RPMI8226 (cell line): ENCODE results near the gene GMPR.

Experiments used
- DNase-seq: peaks from one replicate; pipeline ENCODE4 v3.0.0-alpha.2; 2015

Gene GMPR

DNA sequence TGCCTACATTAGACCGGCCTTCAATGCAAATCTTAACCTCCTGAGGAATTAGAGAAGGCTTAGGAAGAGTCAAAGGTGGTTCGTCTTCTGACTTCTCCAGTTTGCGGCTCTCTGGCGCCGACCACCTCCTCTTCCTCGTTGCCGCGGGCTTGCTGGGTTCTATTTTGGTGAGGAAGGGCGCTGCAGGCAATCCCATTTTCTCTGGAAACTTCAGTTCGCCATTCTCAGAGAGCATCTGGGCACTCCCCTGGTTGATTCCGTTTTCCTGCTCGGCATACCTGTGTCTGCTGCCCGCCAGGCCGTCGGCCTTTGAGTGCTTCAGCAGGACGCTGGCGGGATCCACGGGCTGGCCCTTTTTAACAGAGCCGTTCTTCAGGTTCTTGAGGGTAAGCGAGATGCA is 67.9 kb downstream of the GMPR start:
- no peak for DNase-seq

- no peak for DNase-seq
Observed at GRCh38 chr6:16311763-16312162, 73.4 kb downstream of the GMPR start.

DNA sequence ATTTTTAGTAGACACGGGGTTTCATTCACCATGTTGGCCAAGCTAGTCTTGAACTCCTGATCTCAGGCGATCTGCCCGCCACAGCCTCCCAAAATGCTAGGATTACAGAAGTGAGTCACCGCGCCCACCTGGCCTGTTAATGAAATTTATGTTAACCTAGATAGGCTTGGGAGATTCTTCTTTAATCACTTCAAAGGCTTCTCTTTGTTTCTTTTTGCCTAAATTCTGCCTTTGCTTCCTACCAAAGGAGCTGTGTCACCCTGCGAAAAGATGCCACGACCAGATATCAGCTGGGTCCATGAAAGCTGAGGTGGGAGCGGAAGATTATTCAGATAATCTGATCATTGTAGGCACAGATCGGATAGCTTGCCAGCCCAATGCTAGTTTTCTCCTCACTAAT is 75.3 kb downstream of the GMPR start:
- no peak for DNase-seq

DNA sequence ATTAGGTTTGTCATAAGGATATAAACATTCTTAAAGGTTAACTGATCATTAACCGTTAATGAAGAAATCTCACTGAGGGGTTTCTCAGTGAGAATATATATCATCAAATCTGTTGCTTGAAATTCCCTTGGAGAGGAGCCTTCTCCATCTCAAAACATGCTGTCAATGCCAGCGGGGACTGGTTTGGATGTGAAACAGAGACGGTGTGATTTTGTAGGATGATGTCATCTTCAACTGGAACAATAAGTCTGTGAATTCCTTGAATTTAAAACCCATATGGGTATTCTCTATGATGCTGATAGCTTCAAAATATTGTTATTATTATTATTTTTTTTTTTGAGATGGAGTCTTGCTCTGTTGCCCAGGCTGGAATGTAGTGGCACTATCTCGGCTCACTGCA is 75.9 kb downstream of the GMPR start:
- DNase-seq: no peak

DNA sequence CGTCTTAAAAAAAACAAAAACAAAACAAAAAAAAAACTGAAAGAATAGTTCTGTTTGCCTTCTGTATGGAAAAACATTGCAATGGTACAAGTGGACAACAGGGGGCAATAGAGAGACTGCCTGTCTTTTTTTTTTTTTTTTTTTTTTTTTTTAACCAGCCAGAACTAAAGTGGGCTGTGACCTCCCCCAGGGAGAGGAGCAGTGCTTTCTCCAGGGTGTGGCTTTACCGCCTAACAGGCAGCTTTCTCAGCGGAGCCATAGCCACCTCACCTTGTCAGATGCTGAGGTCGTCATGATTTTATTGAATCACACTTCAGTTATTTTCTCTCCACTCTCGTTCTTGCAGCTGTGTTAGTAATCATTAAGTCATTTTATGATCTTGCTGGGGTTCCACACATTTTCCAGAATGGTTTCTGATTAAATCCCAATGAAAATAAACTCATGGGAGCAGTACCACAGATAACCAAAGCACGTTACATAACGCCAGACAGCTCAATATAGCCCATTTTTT is 78.4 kb downstream of the GMPR start:
- peak; percentile 67 for DNase-seq

DNA sequence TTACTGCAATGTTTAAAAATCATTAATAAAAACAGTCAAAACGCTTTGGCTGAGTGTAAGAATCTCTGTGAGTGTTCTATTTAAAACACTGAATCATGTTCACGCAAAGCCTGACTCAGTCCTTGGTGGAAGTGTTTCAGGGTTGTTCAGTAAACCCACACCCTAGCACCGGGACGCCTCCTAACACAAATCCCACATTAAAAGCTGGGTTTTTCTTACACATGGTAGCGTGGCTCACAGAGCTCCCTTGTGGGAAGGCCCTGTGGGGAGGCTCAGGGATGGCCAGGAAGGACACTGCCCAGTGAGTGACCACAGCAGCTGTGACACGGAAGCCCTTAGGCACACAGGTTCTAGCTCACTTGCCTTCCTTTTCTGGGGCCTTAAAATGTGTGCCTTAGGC is 80.2 kb downstream of the GMPR start:
- no peak for DNase-seq

DNA sequence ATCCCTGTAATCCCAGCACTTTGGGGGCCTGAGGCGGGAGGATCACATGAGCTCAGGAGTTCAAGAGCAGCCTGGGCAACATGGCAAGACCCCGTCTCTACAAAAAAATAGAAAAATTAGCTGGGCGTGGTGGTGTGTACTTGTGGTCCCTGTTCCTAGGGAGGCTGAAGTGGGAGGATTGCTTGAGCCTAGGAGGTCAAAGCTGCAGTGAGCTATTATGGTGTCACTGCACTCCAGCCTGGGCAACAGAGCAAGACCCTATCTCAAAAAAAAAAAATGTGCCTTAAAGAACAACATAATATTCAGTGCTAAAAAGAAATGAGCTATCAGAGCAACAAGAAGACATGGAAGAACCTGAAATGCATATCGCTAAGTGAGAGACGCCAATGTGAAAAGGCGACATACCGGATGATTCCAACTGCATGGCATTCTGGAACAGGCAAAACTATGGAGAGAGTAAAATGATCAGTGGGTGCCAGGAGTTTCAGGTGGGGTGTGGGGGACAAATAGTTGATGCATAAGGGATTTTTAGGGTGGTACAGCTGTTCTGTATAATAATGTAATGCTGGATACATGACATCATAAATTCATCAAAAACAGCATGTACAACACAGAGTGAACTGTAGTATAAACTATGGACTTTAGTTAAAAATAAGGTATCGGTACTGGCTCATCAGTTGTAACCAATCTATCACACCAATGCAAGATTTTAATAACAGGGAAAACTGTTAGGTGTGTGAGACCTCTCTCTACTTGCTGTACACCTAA is 80.8 kb downstream of the GMPR start:
- DNase-seq: no peak

GRCh38 chr6:16319813-16320532 is 81.6 kb downstream of the GMPR start:
- DNase-seq: peak; percentile 86

- DNase-seq: no peak
Observed at GRCh38 chr6:16320533-16321340, 82.3 kb downstream of the GMPR start.

- DNase-seq: no peak
Observed at GRCh38 chr6:16321341-16321710, 82.9 kb downstream of the GMPR start.

- DNase-seq: no peak
Observed at GRCh38 chr6:16321826-16322225, 83.4 kb downstream of the GMPR start.

DNA sequence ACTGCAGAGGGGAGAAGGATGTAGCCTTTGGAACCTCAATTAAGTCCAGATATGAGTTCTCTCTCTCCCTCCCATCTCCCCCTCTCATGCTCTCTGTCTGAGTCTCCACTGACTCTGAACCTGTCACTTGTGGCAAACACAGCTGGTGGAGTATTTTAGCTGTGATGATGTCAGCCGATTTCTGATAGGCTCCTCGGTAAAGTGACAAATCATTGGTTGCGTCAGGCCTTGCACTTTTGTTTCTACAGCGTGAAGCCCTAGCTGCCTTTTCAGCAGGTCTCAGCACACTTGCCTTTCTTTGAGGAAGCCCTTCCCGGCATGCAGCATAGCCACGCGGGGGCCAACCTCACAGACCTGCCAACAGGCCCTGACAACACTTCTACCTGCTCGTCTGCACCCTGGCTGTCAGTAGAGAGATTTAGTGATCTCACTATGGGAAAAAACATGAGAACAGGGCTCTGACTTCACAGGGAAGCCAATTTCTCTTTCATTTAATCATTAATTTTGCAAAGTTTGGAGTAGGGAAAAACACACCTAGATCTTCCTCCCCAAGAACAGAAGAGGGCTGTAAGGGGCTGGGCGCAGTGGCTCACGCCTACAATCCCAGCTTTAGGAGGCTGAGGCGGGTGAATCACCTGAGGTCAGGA is 84.4 kb downstream of the GMPR start:
- DNase-seq: peak; percentile 94

DNA sequence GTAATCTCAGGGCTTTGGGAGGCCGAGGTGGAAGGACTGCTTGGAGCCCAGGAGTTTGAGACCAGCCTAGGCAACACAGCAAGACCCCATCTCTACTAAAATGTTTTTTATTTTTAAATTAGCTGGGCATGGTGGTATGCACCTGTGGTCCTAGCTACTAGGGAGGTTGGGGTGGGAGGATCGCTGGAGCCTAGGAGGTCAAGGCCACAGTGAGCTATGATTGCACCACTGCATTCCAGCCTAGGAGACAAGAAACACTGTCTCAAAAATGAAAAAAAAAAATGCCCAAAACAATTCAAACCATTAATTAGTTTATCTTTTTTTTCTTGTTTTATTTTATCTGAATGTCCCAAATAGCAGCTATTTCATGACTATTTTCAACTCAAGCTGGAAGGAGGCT is 85.8 kb downstream of the GMPR start:
- no peak for DNase-seq

- DNase-seq: no peak
Observed at GRCh38 chr6:16324606-16325225, 86.3 kb downstream of the GMPR start.

- DNase-seq: no peak
Observed at GRCh38 chr6:16326531-16326930, 88.1 kb downstream of the GMPR start.

- DNase-seq: no peak
Observed at GRCh38 chr6:16326971-16327776, 88.8 kb downstream of the GMPR start.

DNA sequence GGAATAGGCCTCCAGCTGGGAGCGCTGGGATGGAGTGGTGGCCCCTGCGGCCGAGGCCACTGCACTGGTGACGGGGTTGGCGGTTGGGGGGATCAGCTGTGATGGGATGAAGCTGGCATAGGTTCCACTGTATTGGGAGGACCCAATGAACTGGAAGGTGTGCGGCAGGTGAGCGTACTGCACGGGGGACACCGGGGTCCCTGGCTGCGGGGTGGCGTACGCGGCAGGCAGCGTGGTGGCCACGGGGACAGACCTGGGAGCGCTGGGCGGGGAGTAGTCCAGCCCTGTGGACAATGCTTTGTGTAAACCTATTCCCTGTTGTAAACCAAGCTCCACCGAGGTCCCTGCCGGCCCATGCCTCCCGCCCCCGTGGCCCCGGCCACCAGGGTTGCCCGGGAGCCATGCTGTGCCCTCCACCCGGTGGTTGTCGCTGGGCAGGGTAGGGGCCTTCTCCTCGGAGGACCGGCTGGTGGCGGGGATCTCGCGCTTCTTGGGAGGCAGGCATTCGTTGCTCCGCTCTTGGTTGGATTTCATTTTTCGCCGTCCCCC is 89.5 kb downstream of the GMPR start:
- no peak for DNase-seq

DNA sequence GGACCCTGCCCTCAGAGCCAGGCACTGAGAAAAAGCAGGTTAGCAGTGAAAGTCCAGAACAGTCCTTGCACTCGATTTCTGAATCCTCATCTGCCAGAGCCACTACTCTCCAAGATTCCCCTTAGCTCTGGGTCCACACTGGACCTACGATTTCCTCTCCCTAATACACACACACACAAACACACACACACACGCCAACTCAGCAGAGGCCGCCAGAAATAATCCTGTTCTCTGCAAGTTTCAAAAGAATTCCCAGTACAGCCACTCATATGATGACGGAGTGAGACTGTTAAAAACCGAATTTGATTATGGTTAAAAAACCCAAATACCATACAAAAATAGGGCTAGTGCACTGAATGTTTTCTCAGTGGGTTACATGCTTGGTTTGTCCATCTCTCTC is 90.8 kb downstream of the GMPR start:
- DNase-seq: no peak

DNA sequence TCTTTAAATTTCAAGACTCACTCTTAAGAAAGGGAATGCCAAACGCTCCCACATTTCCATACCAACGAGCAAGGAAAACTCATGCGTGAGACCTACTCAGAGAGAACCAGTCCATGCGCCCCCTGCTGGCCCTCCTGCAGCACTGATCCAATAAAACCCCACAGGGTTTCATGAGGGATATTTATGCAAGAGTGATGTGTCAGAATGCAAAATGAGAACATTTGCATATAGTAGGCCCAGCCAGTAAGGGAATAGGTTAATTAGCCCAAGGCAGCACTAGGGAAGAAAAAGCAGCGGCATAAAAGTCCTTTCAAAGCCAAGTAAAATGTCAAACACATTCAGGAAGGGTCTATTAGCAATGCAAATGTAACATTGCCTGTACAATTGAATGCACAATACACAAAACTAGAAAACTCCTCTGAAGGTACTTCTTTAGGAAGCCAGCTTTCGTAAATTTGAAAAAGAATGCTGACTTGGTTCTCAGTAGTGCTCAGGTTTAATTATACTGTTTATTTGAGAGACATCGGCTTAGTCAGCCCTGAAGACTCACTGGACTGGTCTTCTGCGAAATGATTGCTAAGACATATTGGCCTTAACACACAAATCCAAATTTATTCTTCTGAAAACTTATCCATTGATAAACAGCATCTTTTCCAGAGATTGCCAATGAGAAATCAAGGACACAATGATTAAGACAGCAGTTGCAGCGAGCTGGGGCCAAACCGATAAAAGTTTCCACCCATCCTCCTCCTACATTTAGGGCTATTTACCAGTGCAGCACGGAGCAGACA is 93.2 kb downstream of the GMPR start:
- DNase-seq: peak; percentile 72

GRCh38 chr6:16332175-16332542 is 93.8 kb downstream of the GMPR start:
- DNase-seq: peak; percentile 79

GRCh38 chr6:16333580-16333979 is 95.2 kb downstream of the GMPR start:
- peak; percentile 15 for DNase-seq
